Measurements from ENCODE around the gene SPEF2. TPM values are rescaled to one million over a fixed set of nuclear protein-coding genes. Genes with fewer than 3 reads are reported as not detected.

The SPEF2 gene
- polyA plus RNA-seq, 1 donor (not counting 4 experiments of a cell fraction or from before 2014, with no cell fraction given) = 1.6 TPM

- no peaks in the 10 kb centered on the region for H3K79me2 ChIP-seq (ENCODE audit: control insufficient read depth, insufficient read depth, low read length)
- no peak overlapping the region for H3K27ac ChIP-seq (ENCODE audit: control insufficient read depth, insufficient read depth, low read length)
- no peaks in the 10 kb centered on the region for H3K9me3 ChIP-seq (ENCODE audit: control insufficient read depth, low read depth, low read length)
- dilution Hi-C loops (cut with MboI; ENCODE audit: extremely low pct_ligation_motif_present, low sequenced_read_pairs) = no loop called here
- no peaks in the 10 kb centered on the region for H3K4me1 ChIP-seq (ENCODE audit: control insufficient read depth, extremely low read depth, insufficient read depth, low read length)
- H2AFZ ChIP-seq (ENCODE audit: control insufficient read depth, low read length) = no peak overlapping the region
- FAIRE-seq = no peak
- H3K4me3 ChIP-seq (ENCODE audit: control insufficient read depth in 2 of 3, extremely low read depth in 1 of 3, insufficient read depth in 2 of 3, low read depth in 1 of 3, low read length in 3 of 3) = no peak overlapping the region
- H3K9ac ChIP-seq (ENCODE audit: control insufficient read depth, extremely low read depth, insufficient read depth, low read length) = no peak overlapping the region
- no peaks in the 10 kb centered on the region for H3K36me3 ChIP-seq (ENCODE audit: control insufficient read depth in 2 of 2, extremely low read depth in 1 of 2, insufficient read depth in 2 of 2, low read length in 2 of 2)
- H3K4me2 ChIP-seq (ENCODE audit: control insufficient read depth, extremely low read depth, insufficient read depth, low read depth, low read length) = no peak overlapping the region
- no peaks in the 10 kb centered on the region for H3K9me1 ChIP-seq (ENCODE audit: control insufficient read depth, extremely low read depth, insufficient read depth, low read length)
- DNase-seq (ENCODE audit: low read depth, low spot score) = no peak
- no peak for TF ChIP-seq EZH2 (IDR thresholded peaks at IDR 0.05; ENCODE audit: low read length)
- no peak for TF ChIP-seq CTCF (optimal IDR thresholded peaks at IDR 0.05 in 1 of 3, IDR thresholded peaks at IDR 0.05 in 1 of 3, conservative IDR thresholded peaks at IDR 0.05 in 1 of 3; ENCODE audit: extremely low read depth in 1 of 3, insufficient read depth in 2 of 3, low read length in 3 of 3)
- H3K27me3 ChIP-seq (ENCODE audit: control insufficient read depth, extremely low read depth, insufficient read depth, low read length) = no peaks in the 10 kb centered on the region
- H4K20me1 ChIP-seq (ENCODE audit: control insufficient read depth, extremely low read depth, insufficient read depth, low read length) = no peaks in the 10 kb centered on the region
These were observed 143.9 kb downstream of the SPEF2 start for GRCh38 chr5:35761541-35761940.

GRCh38 chr5:35762368-35762767, 144.7 kb downstream of the SPEF2 start:
- Histone ChIP-seq H3K27ac (ENCODE audit: control insufficient read depth, insufficient read depth, low read length) (no peak overlapping the region), H3K36me3 (ENCODE audit: control insufficient read depth in 2 of 2, extremely low read depth in 1 of 2, insufficient read depth in 2 of 2, low read length in 2 of 2) (no peaks in the 10 kb centered on the region), H4K20me1 (ENCODE audit: control insufficient read depth, extremely low read depth, insufficient read depth, low read length) (no peaks in the 10 kb centered on the region), H3K79me2 (ENCODE audit: control insufficient read depth, insufficient read depth, low read length) (no peaks in the 10 kb centered on the region), H3K4me2 (ENCODE audit: control insufficient read depth, extremely low read depth, insufficient read depth, low read depth, low read length) (no peak overlapping the region), H3K9me1 (ENCODE audit: control insufficient read depth, extremely low read depth, insufficient read depth, low read length) (no peaks in the 10 kb centered on the region), H3K27me3 (ENCODE audit: control insufficient read depth, extremely low read depth, insufficient read depth, low read length) (no peaks in the 10 kb centered on the region), H3K9ac (ENCODE audit: control insufficient read depth, extremely low read depth, insufficient read depth, low read length) (no peak overlapping the region), H3K9me3 (ENCODE audit: control insufficient read depth, low read depth, low read length) (no peaks in the 10 kb centered on the region), H3K4me1 (ENCODE audit: control insufficient read depth, extremely low read depth, insufficient read depth, low read length) (no peaks in the 10 kb centered on the region), H3K4me3 (ENCODE audit: control insufficient read depth in 2 of 3, extremely low read depth in 1 of 3, insufficient read depth in 2 of 3, low read depth in 1 of 3, low read length in 3 of 3) (no peak overlapping the region), H2AFZ (ENCODE audit: control insufficient read depth, low read length) (no peak overlapping the region)
- dilution Hi-C loops (cut with MboI; ENCODE audit: extremely low pct_ligation_motif_present, low sequenced_read_pairs) = no loop called here
- no peak for DNase-seq (ENCODE audit: low read depth, low spot score)
- no peak for TF ChIP-seq EZH2 (IDR thresholded peaks at IDR 0.05; ENCODE audit: low read length)
- no peak for TF ChIP-seq CTCF (optimal IDR thresholded peaks at IDR 0.05 in 1 of 3, IDR thresholded peaks at IDR 0.05 in 1 of 3, conservative IDR thresholded peaks at IDR 0.05 in 1 of 3; ENCODE audit: extremely low read depth in 1 of 3, insufficient read depth in 2 of 3, low read length in 3 of 3)
- no peak for FAIRE-seq
